Keratinocyte (primary cell): Measurements from ENCODE around the gene TCFL5. TPM values are rescaled to one million over a fixed set of nuclear protein-coding genes. Genes with fewer than 3 reads are reported as not detected.

Source experiments
- DNase-seq: peaks from one replicate; pipeline ENCODE4 v3.0.0-alpha.2; 2011; ENCODE audit warnings: low read depth, missing footprints, low spot score
- FAIRE-seq: peaks from 2 replicates; lab custom pipeline; 2011; peaks lifted over from hg19 to GRCh38; lab: Jason Lieb, UNC
- H2AFZ ChIP-seq: 2 replicates; pipeline ENCODE4 v1.6.0; 2012; ENCODE audit warnings: low read length, control low read depth, inconsistent platforms; ENCODE audit not compliant: control insufficient read depth
- H3K27ac ChIP-seq: 2 replicates; pipeline ENCODE4 v1.5.1; 2011; ENCODE audit warnings: low read length; ENCODE audit not compliant: control insufficient read depth, insufficient read depth
- H3K27me3 ChIP-seq: 3 replicates; pipeline ENCODE4 v1.6.0; 2011; ENCODE audit warnings: low read length; ENCODE audit not compliant: control insufficient read depth, insufficient read depth; ENCODE audit errors: extremely low read depth
- H3K36me3 ChIP-seq, 2 experiments: 2 replicates in 1 of 2; 3 replicates in 1 of 2; pipeline ENCODE4 v1.5.1; 2011; ENCODE audit warnings: low read length in 2 of 2, mild to moderate bottlenecking in 1 of 2; ENCODE audit not compliant: control insufficient read depth in 2 of 2, insufficient read depth in 2 of 2; ENCODE audit errors: extremely low read depth in 1 of 2
- H3K4me1 ChIP-seq: 3 replicates; pipeline ENCODE4 v1.5.1; 2011; ENCODE audit warnings: low read length; ENCODE audit not compliant: control insufficient read depth, insufficient read depth; ENCODE audit errors: extremely low read depth
- H3K4me2 ChIP-seq: 3 replicates; pipeline ENCODE4 v1.6.0; 2011; ENCODE audit warnings: low read depth, low read length; ENCODE audit not compliant: control insufficient read depth, insufficient read depth; ENCODE audit errors: extremely low read depth
- H3K4me3 ChIP-seq, 3 experiments: fragments of 200-600 bp in 1 of 3; sonication (generic) in 1 of 3; 2 replicates in 2 of 3; 3 replicates in 1 of 3; pipeline ENCODE4 v1.5.1; 2011 to 2016; ENCODE audit warnings: low read length in 3 of 3, mild to moderate bottlenecking in 3 of 3, control low read depth in 2 of 3, inconsistent platforms in 1 of 3, low read depth in 1 of 3, mixed read lengths in 1 of 3, mixed run types in 1 of 3, moderate library complexity in 1 of 3; ENCODE audit not compliant: control insufficient read depth in 2 of 3, insufficient read depth in 2 of 3; ENCODE audit errors: extremely low read depth in 1 of 3
- H3K79me2 ChIP-seq: 2 replicates; pipeline ENCODE4 v1.6.0; 2012; ENCODE audit warnings: low read length; ENCODE audit not compliant: control insufficient read depth, insufficient read depth
- H3K9ac ChIP-seq: 3 replicates; pipeline ENCODE4 v1.6.0; 2011; ENCODE audit warnings: low read length; ENCODE audit not compliant: control insufficient read depth, insufficient read depth; ENCODE audit errors: extremely low read depth
- H3K9me1 ChIP-seq: 3 replicates; pipeline ENCODE4 v1.6.0; 2011; ENCODE audit warnings: low read length; ENCODE audit not compliant: control insufficient read depth, insufficient read depth; ENCODE audit errors: extremely low read depth
- H3K9me3 ChIP-seq: 2 replicates; pipeline ENCODE4 v1.5.1; 2012; ENCODE audit warnings: low read depth, low read length; ENCODE audit not compliant: control insufficient read depth
- H4K20me1 ChIP-seq: 3 replicates; pipeline ENCODE4 v1.6.0; 2011; ENCODE audit warnings: low read length; ENCODE audit not compliant: control insufficient read depth, insufficient read depth; ENCODE audit errors: extremely low read depth
- CTCF ChIP-seq, 3 experiments: IDR thresholded peaks in 1 of 3; conservative IDR thresholded peaks in 1 of 3; optimal IDR thresholded peaks in 1 of 3; 2 replicates in 2 of 3; 3 replicates in 1 of 3; pipeline versions ENCODE3 to v1.5.1; 2011; ENCODE audit warnings: low read length in 3 of 3, mild to moderate bottlenecking in 3 of 3, moderate library complexity in 2 of 3, control low read depth in 1 of 3, inconsistent platforms in 1 of 3; ENCODE audit not compliant: insufficient read depth in 2 of 3; ENCODE audit errors: extremely low read depth in 1 of 3
- EZH2 ChIP-seq: IDR thresholded peaks from one replicate; pipeline ENCODE4 v1.6.1; 2012; ENCODE audit warnings: inconsistent platforms, mild to moderate bottlenecking, low read length, moderate library complexity
- dilution Hi-C: fragments of 300-500 bp; cut with MboI; formaldehyde crosslinking; loops from one replicate; pipeline ENCODE4 v1.7.0; 2020; ENCODE audit warnings: low sequenced_read_pairs; ENCODE audit not compliant: extremely low pct_ligation_motif_present
- polyA plus RNA-seq, 5 experiments: library from polyadenylated mRNA; depleted of rRNA in 3 of 5; stranded (reverse) in 3 of 5; stranded (forward) in 1 of 5; unstranded in 1 of 5; fragments of >200 nt; gene quantifications; 1 replicate in 1 of 5; 2 replicates in 3 of 5; 3 replicates in 1 of 5; pipeline versions ENCODE4 v1.2.1 to v1.2.3, GENCODE V29; 2011 to 2012; ENCODE audit warnings: missing spikeins in 2 of 5, low read depth in 1 of 5, low replicate concordance in 1 of 5

TCFL5 gene
- polyA plus RNA-seq, 1 donor (not counting 4 experiments of a cell fraction or from before 2014, with no cell fraction given): 14.6 TPM

- no peaks in the 10 kb centered on the region for H4K20me1 ChIP-seq
- no peak for FAIRE-seq
- no peak overlapping the region for H3K27ac ChIP-seq
These were observed 10.7 kb upstream of the TCFL5 start for GRCh38 chr20:62872184-62872847.

GRCh38 chr20:62864207-62864606 lies 2.6 kb upstream of the TCFL5 start:
- Histone ChIP-seq H3K4me1 (peaks cover 11% of the 10 kb centered on the region), H3K9me3 (no peaks in the 10 kb centered on the region), H3K79me2 (peaks cover 19% of the 10 kb centered on the region), H3K4me2 (no peak overlapping the region), H3K9me1 (no peaks in the 10 kb centered on the region), H3K27ac (no peak overlapping the region), H3K9ac (no peak overlapping the region), H3K4me3 (no peak overlapping the region), H4K20me1 (peaks cover 4% of the 10 kb centered on the region), H2AFZ (no peak overlapping the region), H3K27me3 (no peaks in the 10 kb centered on the region), H3K36me3 (peaks cover 0 to 3% of the 10 kb centered on the region in 2 experiments)
- FAIRE-seq: no peak
- no peak for TF ChIP-seq EZH2
- TF ChIP-seq CTCF (optimal IDR thresholded peaks at IDR 0.05 in 1 of 3, IDR thresholded peaks at IDR 0.05 in 1 of 3, conservative IDR thresholded peaks at IDR 0.05 in 1 of 3; ENCODE audit: extremely low read depth in 1 of 3, insufficient read depth in 2 of 3, low read length in 3 of 3): no peak
- no peak for DNase-seq
- dilution Hi-C loops: no loop called here

More at GRCh38 chr20:62872184-62872847, 10.7 kb upstream of the TCFL5 start:
- dilution Hi-C loops: no loop called here
- Histone ChIP-seq H3K4me1 (peaks cover 11% of the 10 kb centered on the region), H3K9ac (no peak overlapping the region), H3K36me3 (no peaks in the 10 kb centered on the region), H3K9me1 (no peaks in the 10 kb centered on the region), H3K9me3 (no peaks in the 10 kb centered on the region), H3K4me3 (no peak overlapping the region), H2AFZ (no peak overlapping the region), H3K27me3 (no peaks in the 10 kb centered on the region), H3K4me2 (no peak overlapping the region), H3K79me2 (no peaks in the 10 kb centered on the region)
- no peak for DNase-seq
- TF ChIP-seq CTCF (optimal IDR thresholded peaks at IDR 0.05 in 1 of 3, IDR thresholded peaks at IDR 0.05 in 1 of 3, conservative IDR thresholded peaks at IDR 0.05 in 1 of 3; ENCODE audit: extremely low read depth in 1 of 3, insufficient read depth in 2 of 3, low read length in 3 of 3) (no peak), EZH2 (no peak)
